ENCODE measurements around the gene FGFR3.

- TF ChIP-seq CTCF (IDR thresholded peaks at IDR 0.05; ENCODE audit: low read length): no peak
- TF ChIP-seq EZH2 (optimal IDR thresholded peaks at IDR 0.05; ENCODE audit: low read depth, low read length): no peak
Measured at GRCh38 chr4:1760521-1761071, 32.5 kb upstream of the FGFR3 start.
